Transverse colon (tissue), 3 donors: ENCODE results near the gene PCSK6.

ENCODE experiments used
- CTCF ChIP-seq, 5 experiments: fragments of 200-600 bp in 3 of 5; fragments of 450-650 bp in 2 of 5; sonication (generic) in 3 of 5; IDR thresholded peaks; 1 replicate in 2 of 5; 2 replicates in 3 of 5; pipeline ENCODE4 v1.5.1; 2016 to 2017; ENCODE audit warnings: antibody characterized with exemption in 5 of 5, inconsistent platforms in 3 of 5, mild to moderate bottlenecking in 2 of 5, moderate library complexity in 1 of 5
- POLR2A ChIP-seq: fragments of 450-650 bp; IDR thresholded peaks from one replicate; pipeline ENCODE4 v1.6.1; 2016; ENCODE audit warnings: antibody characterized with exemption, mild to moderate bottlenecking, moderate library complexity

- TF ChIP-seq CTCF (IDR thresholded peaks at IDR 0.05), result no peak
- TF ChIP-seq POLR2A, result no peak
These were observed 36.9 kb downstream of the PCSK6 start for GRCh38 chr15:101452572-101452971.
